H1 (cell line): ENCODE data around the gene WDR12. TPM values are rescaled to one million over a fixed set of nuclear protein-coding genes. Genes with fewer than 3 reads are reported as not detected.

Experiments
- CEBPB ChIP-seq: IDR thresholded peaks from 2 replicates; pipeline ENCODE4 v1.6.1; 2012; ENCODE audit warnings: low read depth, low read length
- CTBP2 ChIP-seq: IDR thresholded peaks from 2 replicates; pipeline ENCODE4 v1.7.0; 2011; ENCODE audit warnings: borderline replicate concordance, mild to moderate bottlenecking, moderate library complexity, mixed read lengths, low read length; ENCODE audit not compliant: insufficient read depth, insufficient read length
- GABPA ChIP-seq: IDR thresholded peaks from 2 replicates; pipeline ENCODE4 v1.6.1; 2011; ENCODE audit warnings: mild to moderate bottlenecking, low read length, moderate library complexity, borderline replicate concordance; ENCODE audit not compliant: insufficient read depth
- POLR2A ChIP-seq, 2 experiments: IDR thresholded peaks; 1 replicate in 1 of 2; 2 replicates in 1 of 2; pipeline ENCODE4 v1.6.1; 2011; ENCODE audit warnings: low read depth in 2 of 2, low read length in 2 of 2, mild to moderate bottlenecking in 2 of 2; ENCODE audit errors: control extremely low read depth in 1 of 2
- RNF2 ChIP-seq: fragments of 200-900, 300-1000 bp; sonication (generic); IDR thresholded peaks from 2 replicates; pipeline ENCODE4 v1.7.1; 2016; ENCODE audit warnings: borderline replicate concordance, low read depth, mild to moderate bottlenecking, antibody characterized with exemption, low read length; ENCODE audit not compliant: poor library complexity, severe bottlenecking; ENCODE audit errors: missing control alignments
- SUZ12 ChIP-seq: fragments of 200-600 bp; sonication (generic); IDR thresholded peaks from 2 replicates; pipeline ENCODE4 v1.6.1; 2012; ENCODE audit warnings: mild to moderate bottlenecking, inconsistent platforms, low read length, moderate library complexity, mixed read lengths
- polyA plus RNA-seq, 7 experiments: library from polyadenylated mRNA; depleted of rRNA in 3 of 7; stranded (reverse) in 5 of 7; unstranded in 2 of 7; fragments of >200 nt in 5 of 7; fragments of 200-250 nt in 2 of 7; gene quantifications; 1 replicate in 5 of 7; 2 replicates in 1 of 7; 4 replicates in 1 of 7; pipeline versions ENCODE4 v1.2.1 to v1.2.3, GENCODE V29; 2011 to 2013; ENCODE audit warnings: missing spikeins in 2 of 7, mixed read lengths in 2 of 7
- total RNA-seq: library from RNA; stranded (reverse); fragmentation: NEBNext Ultra II Directional; extraction: Animal tissue kit (Norgen Biotek cat#: 25700); gene quantifications from 2 replicates; pipeline ENCODE4 v1.2.1, GENCODE V29; 2021

The WDR12 gene
- total and polyA plus RNA-seq, 2 of the 8 experiments (the other 6 are each of a cell fraction or from before 2014, with no cell fraction given), result 25.0 to 183 TPM

GRCh38 chr2:202918860-202919259 lies 7.4 kb upstream of the WDR12 start (continued):
- TF ChIP-seq GABPA (no peak), SUZ12 (no peak), POLR2A (IDR thresholded peaks at IDR 0.05; ENCODE audit: control extremely low read depth in 1 of 2, low read depth in 2 of 2, low read length in 2 of 2) (no peak), RNF2 (no peak), CTBP2 (no peak), CEBPB (no peak)
- TF ChIP-seq, all 59 proteins: peak for 0
